Lower leg skin (tissue), 3 donors: Measurements from ENCODE around the gene IDH2.

Source experiments
- CTCF ChIP-seq, 3 donors: fragments of 450-650 bp; IDR thresholded peaks; one replicate each; pipeline ENCODE4 v1.5.1; 2016; ENCODE audit warnings: antibody characterized with exemption in 3 of 3, mild to moderate bottlenecking in 3 of 3, moderate library complexity in 2 of 3
- POLR2A ChIP-seq, 2 donors: fragments of 450-650 bp; IDR thresholded peaks; one replicate each; pipeline ENCODE4 v1.6.1; 2016 to 2017; ENCODE audit warnings: antibody characterized with exemption in 2 of 2, mild to moderate bottlenecking in 1 of 2, moderate library complexity in 1 of 2

- no peak for TF ChIP-seq CTCF (IDR thresholded peaks at IDR 0.05)
- no peak for TF ChIP-seq POLR2A (IDR thresholded peaks at IDR 0.05)
These were observed 57.3 kb downstream of the IDH2 start for GRCh38 chr15:90044916-90045371.
